GM21825 (cell line): ENCODE results near the gene CTIF.

Experiments
- ATAC-seq: cut with Tn5 transposase; IDR thresholded peaks from one replicate; pipeline ENCODE4 v1.9.1; 2021; ENCODE audit warnings: mild to moderate bottlenecking, moderate library complexity; ENCODE audit not compliant: unreplicated experiment

Gene CTIF

GRCh38 chr18:48599391-48599790 is 60.6 kb downstream of the CTIF start:
- ATAC-seq = no peak

GRCh38 chr18:48600046-48600445 is 61.2 kb downstream of the CTIF start:
- no peak for ATAC-seq

- no peak for ATAC-seq
Observed at GRCh38 chr18:48600456-48601090, 61.7 kb downstream of the CTIF start.

GRCh38 chr18:48601343-48601742 is 62.5 kb downstream of the CTIF start:
- ATAC-seq = no peak

- no peak for ATAC-seq
Observed at GRCh38 chr18:48602759-48603390, 64.0 kb downstream of the CTIF start.

- ATAC-seq = peak; percentile 57
Observed at GRCh38 chr18:48605408-48605845, 66.6 kb downstream of the CTIF start.

- no peak for ATAC-seq
Observed at GRCh38 chr18:48607056-48607984, 68.5 kb downstream of the CTIF start.

- ATAC-seq = no peak
Observed at GRCh38 chr18:48608581-48608980, 69.8 kb downstream of the CTIF start.

GRCh38 chr18:48609114-48609513 is 70.3 kb downstream of the CTIF start:
- ATAC-seq = no peak

GRCh38 chr18:48609820-48610815 is 71.3 kb downstream of the CTIF start:
- no peak for ATAC-seq

GRCh38 chr18:48611203-48611602 is 72.4 kb downstream of the CTIF start:
- no peak for ATAC-seq

- no peak for ATAC-seq
Observed at GRCh38 chr18:48611785-48612480, 73.1 kb downstream of the CTIF start.

GRCh38 chr18:48612511-48612910 is 73.7 kb downstream of the CTIF start:
- no peak for ATAC-seq

- ATAC-seq = no peak
Observed at GRCh38 chr18:48612917-48613316, 74.1 kb downstream of the CTIF start.

- no peak for ATAC-seq
Observed at GRCh38 chr18:48613589-48614404, 75.0 kb downstream of the CTIF start.

- no peak for ATAC-seq
Observed at GRCh38 chr18:48615566-48616401, 77.0 kb downstream of the CTIF start.

GRCh38 chr18:48616484-48617255 is 77.8 kb downstream of the CTIF start:
- no peak for ATAC-seq
